Measurements from ENCODE around the gene PARD3B. TPM values are rescaled to one million over a fixed set of nuclear protein-coding genes. Genes with fewer than 3 reads are reported as not detected.

The PARD3B gene
- total and polyA plus RNA-seq, 2 of the 13 experiments (the other 11 are each of a cell fraction or from before 2014, with no cell fraction given): 0.71 to 2.3 TPM

- no peak overlapping the region for H3K4me3 ChIP-seq (replicated peaks in 1 of 3; ENCODE audit: insufficient read depth in 1 of 3, low read depth in 2 of 3, low read length in 3 of 3)
- ChIA-PET POLR2A (no interaction called here), CTCF (ENCODE audit: low intra/inter-chr PET ratio, low total read pairs) (no interaction called here)
- DNase-seq (ENCODE audit: low spot score): no peak
- no peak overlapping the region for H3K4me2 ChIP-seq (ENCODE audit: low read depth, low read length)
- TF ChIP-seq ZNF3 (CRISPR knock-in tag; IDR thresholded peaks at IDR 0.05) (no peak), ZBTB46 (CRISPR knock-in tag; IDR thresholded peaks at IDR 0.05; ENCODE audit: borderline replicate concordance) (no peak), ZNF430 (CRISPR knock-in tag; IDR thresholded peaks at IDR 0.05) (no peak), ZNF382 (CRISPR knock-in tag; IDR thresholded peaks at IDR 0.05; ENCODE audit: borderline replicate concordance) (no peak), BCL6 (CRISPR knock-in tag; IDR thresholded peaks at IDR 0.05) (no peak), RBFOX2 (IDR thresholded peaks at IDR 0.05; ENCODE audit: low read depth, low read length) (no peak), MAX (IDR thresholded peaks at IDR 0.05) (no peak), JUNB (CRISPR knock-in tag; IDR thresholded peaks at IDR 0.05; ENCODE audit: borderline replicate concordance) (no peak), THAP11 (CRISPR knock-in tag; IDR thresholded peaks at IDR 0.05) (no peak), ZNF329 (CRISPR knock-in tag; IDR thresholded peaks at IDR 0.05; ENCODE audit: low read depth) (no peak), PAXIP1 (CRISPR knock-in tag; conservative IDR thresholded peaks at IDR 0.05) (no peak)
- no peaks in the 10 kb centered on the region for H3K4me1 ChIP-seq (ENCODE audit: insufficient read depth, low read length)
- no peaks in the 10 kb centered on the region for H3K27me3 ChIP-seq (ENCODE audit: control insufficient read depth in 1 of 2, insufficient read depth in 2 of 2, low read length in 2 of 2)
- H4K20me1 ChIP-seq (ENCODE audit: insufficient read depth, low read length): no peaks in the 10 kb centered on the region
- no peaks in the 10 kb centered on the region for H3K79me2 ChIP-seq (ENCODE audit: insufficient read depth, low read length)
- no peak for ATAC-seq
- 50% methylated on average over 3 of the region's 3 CpGs for WGBS (ENCODE audit: low lambda C conversion rate)
- intact Hi-C loops (cut with micrococcal nuclease; ENCODE audit: unreplicated experiment) (no loop called here), in situ Hi-C loops (cut with HindIII; ENCODE audit: extremely low pct_ligation_motif_present, low pct_unique_long_range_greater_than_20kb) (no loop called here)
- H3K9ac ChIP-seq (ENCODE audit: insufficient read depth, low read depth, low read length): no peak overlapping the region
- H3K27ac ChIP-seq (ENCODE audit: extremely low read length, insufficient read depth, low read length): no peak overlapping the region
- H2AFZ ChIP-seq (ENCODE audit: low read length): no peak overlapping the region
- FAIRE-seq: no peak
- BruUV-seq (replicated peaks): no TSS peak
- no peaks in the 10 kb centered on the region for H3K9me3 ChIP-seq (ENCODE audit: low read length)
- no peaks in the 10 kb centered on the region for H3K36me3 ChIP-seq (replicated peaks in 1 of 2; ENCODE audit: control insufficient read depth in 1 of 2, insufficient read depth in 2 of 2, low read length in 2 of 2)
Measured at GRCh38 chr2:205386109-205386508, 840.8 kb downstream of the PARD3B start.

Measured in HepG2 (cell line).